Stimulated activated CD4-positive, alpha-beta T cell treated with anti-CD3 and anti-CD28 coated beads, Interleukin-2, amount 100 ng/mL, for 48 hours (primary cell): Measurements from ENCODE around the gene ST7.

ENCODE experiments used
- DNase-seq, 2 donors: peaks; one replicate each; pipeline ENCODE4 v3.0.0-alpha.2; 2020

ST7 gene

GRCh38 chr7:117202511-117202910 lies 249.2 kb downstream of the ST7 start:
- no peak for DNase-seq

GRCh38 chr7:117203205-117203604 lies 249.9 kb downstream of the ST7 start:
- no peak for DNase-seq

GRCh38 chr7:117205873-117206272 lies 252.6 kb downstream of the ST7 start:
- no peak for DNase-seq

GRCh38 chr7:117208257-117208656 lies 255.0 kb downstream of the ST7 start:
- DNase-seq, result no peak

DNA sequence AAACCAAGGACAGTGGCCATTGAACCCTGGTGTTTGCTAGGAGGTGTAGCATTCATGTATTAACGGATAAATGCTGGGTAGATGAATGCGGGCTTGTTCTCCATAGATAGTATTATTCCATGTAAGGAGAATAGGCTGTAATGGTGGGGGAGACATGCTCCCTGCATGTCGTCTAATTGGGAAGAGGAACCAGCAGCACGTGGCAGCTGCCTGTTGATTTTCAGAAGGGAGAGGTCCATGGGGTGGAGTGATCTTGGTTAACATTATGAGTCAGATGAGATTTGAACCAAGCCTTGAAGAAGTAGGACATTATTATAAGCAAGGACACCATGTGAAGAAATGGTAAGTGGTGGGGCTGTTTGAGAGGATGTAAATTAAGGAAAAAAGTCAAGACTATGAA lies 257.1 kb downstream of the ST7 start:
- no peak for DNase-seq

DNA sequence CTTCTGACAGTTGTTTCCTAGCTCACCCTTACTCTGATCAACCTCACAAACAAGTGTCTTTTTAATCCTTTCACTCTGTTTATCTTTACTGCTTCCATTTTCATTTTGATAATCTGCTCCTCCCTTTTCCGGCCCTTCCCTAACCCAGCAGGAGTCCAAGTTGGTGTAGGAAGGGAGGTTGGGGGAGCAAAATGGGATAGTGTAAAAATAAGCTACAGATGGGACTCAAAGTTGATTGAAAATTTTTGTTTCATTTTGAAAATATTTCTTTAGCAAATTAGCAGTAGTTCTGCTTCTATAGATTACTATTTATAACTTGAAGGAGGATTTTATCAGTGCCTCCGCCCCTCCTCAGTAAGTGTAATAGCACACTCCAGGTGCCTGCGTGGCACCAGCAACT lies 257.6 kb downstream of the ST7 start:
- DNase-seq, result no peak

DNA sequence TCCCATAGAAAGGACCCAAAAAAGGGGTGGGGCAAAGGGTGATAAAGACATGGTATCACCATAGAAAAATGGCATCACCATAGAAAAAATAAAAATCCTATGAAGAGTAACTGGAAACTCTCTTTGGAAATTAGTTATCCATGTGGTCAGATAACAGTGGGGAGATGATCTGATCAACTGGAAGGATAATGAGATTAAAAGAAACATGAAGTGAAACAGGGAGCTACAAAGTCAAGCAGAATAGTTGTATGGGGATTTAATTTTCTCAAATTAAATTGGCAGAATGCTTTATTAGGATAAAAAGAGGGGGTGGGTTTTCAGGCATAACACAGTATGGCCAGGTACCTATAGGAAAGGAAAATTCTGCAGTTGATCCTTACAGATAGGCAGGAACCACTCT lies 258.3 kb downstream of the ST7 start:
- no peak for DNase-seq

DNA sequence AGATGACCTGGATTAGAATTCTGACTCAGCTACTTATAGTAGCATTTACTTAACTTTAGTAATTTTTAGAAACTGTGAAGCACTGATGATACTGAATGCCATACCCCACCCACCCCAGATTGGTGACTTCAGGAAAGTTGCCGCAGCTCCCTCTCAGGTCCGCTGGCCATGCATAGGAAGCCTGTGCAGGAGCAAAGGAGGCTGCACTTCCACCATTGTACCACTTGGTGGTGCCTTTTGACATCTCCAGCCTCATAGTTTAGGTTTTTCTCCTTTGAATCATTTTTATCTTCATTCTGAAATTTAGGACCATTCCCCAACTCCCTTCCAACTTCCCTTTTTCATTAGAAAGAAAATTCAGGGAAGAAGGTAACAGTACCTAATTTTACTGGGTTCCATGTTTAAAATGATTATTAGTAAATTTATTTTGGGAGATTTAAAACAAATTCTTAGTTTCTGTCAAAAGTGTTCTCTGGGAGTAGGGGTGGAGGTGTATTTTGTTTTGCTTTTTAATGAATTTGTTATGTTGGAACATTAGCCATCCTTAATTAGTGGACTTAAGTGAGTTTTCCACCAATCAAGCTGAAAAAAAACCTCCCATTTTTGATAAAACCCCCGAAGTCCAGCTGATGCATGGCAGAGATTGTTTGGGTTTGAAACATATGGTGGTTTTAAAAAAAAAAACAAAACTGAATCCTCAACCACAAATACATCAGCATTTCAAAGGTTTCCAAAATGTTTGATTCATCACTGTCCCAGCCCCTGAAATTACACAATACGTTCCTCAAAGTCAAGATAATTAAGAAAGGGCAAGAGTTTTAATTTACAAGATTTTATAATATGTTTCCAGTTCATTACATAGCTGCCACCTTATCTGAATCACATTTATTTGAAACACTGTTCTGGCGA lies 259.9 kb downstream of the ST7 start:
- DNase-seq, result peak; percentile 34 to 35

DNA sequence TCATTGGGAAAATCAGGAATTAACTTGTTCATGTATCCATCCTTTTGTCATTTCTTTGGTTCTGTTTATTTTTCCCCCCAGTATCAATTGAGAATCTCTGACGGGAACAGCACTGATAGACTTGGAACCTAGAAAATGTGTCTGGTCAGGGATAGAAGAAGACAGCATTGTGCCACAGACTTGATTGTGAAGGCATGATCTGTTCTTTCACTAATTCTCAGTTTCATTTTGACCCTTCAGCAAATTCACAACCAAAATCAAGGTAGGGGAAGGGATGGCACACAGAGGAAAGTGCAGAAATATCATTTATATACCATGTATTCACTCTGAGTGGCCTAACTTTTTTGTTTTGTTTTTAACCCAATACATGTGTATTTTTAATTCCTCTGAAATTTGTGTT lies 262.7 kb downstream of the ST7 start:
- no peak for DNase-seq

DNA sequence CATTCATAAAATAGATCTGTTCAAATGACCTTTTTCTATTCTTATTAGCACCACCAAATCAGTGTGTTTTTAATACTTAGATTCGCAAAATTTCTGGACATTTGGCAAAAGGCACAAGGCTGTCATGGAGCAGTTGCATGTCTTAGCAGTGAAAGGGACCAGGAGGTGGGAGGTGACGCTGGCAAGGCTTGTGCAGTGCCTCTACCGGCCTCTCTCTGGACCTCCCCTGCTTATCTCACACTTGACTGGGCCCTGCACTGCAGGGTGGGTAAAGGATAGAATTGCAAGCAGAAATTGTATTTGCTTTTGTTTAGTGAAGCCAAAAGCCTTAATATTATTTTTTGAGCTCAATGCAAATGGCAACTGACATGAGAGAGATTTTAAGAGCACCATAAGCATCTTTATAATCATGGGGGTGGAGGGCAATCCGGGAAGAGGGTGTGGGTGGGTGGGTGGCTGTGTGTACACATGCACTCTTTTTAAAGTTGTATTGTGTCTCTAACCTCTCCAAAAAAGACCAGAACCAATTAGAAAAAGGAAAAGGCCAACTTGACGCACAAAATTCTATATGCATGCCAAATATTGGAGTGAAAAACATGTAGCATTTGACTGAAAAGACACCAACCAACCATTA lies 263.3 kb downstream of the ST7 start:
- DNase-seq, result no peak

GRCh38 chr7:117217106-117218035 lies 264.1 kb downstream of the ST7 start:
- DNase-seq, result no peak

GRCh38 chr7:117218700-117219099 lies 265.4 kb downstream of the ST7 start:
- no peak for DNase-seq

DNA sequence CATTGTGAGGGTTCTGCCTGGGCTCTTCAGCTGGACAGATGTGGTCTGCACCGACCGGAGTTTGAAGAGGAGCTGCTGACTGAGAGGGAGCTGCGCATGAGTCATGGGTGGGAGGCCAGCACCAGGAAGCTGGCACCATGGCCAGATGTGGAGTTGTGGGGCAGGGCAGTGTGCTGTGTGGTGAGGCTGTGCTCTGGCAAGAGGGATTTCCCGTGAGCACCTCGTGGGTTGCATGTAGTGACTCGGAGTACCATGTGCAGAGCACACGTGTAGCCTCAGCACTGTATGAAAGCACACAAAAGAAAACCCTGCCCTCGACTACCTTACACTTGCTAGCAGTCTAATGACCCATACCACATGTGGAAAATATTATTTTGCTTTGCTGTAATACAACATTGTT lies 266.2 kb downstream of the ST7 start:
- no peak for DNase-seq

DNA sequence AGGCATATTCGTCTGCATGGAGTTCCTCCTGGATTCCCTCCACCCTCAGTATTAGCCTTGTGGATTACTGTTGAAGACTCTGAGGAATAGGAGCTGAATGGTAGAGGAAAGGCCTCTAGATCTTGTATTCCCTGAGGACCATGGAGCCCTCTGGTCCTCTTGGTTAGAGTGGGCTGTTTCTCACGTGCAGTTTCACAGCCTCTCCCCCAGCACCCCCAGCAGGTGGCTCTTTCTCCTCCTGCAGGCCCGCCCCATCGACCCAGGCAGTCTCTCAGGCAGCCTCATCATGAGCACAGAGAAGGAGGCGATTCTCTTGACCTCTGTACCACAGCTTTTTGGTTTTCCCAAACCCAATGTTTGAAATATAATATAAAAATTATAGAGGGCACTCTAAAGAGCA lies 267.5 kb downstream of the ST7 start:
- DNase-seq, result no peak

GRCh38 chr7:117225536-117225935 lies 272.2 kb downstream of the ST7 start:
- no peak for DNase-seq

DNA sequence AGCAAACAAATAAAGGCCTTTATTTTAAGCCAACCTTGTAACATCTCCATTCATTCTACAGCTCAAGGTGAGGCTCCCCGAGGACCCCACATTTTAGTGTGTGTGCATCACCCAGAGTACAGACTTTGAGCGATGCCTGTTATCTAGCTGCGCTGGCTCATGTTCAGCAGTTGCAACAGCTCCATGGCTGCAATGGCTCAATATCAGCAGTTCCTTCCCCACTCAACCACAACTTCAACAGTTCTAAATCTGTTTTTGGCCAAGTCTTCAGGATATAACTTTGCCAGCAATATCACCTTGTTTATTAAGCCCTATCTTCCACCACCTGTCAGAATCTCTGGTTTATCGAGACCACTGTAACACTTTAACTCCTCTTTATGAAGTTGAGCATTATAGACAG lies 273.8 kb downstream of the ST7 start:
- no peak for DNase-seq

DNA sequence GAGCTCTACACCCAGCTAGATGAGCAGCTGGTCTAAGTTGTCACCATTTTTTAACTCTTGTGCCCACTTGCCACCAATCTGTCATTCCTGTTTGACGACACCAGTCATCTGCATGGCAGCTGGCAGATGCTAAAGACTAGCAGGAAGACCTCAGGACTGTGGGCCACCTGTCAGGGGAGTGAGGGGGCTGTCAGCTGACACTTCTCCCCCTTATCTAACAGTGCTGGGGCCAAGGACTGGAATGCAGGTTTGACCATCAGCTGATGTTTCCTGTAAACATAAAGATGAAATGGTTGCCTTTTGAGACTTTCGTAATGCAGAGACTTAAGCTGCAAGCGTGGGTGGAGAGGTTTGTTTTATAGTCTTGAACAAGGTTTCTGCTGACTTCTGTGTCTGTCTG lies 276.0 kb downstream of the ST7 start:
- DNase-seq, result no peak

- DNase-seq, result no peak
Measured at GRCh38 chr7:117230276-117231046, 277.2 kb downstream of the ST7 start.

- no peak for DNase-seq
Measured at GRCh38 chr7:117231047-117231359, 277.7 kb downstream of the ST7 start.

DNA sequence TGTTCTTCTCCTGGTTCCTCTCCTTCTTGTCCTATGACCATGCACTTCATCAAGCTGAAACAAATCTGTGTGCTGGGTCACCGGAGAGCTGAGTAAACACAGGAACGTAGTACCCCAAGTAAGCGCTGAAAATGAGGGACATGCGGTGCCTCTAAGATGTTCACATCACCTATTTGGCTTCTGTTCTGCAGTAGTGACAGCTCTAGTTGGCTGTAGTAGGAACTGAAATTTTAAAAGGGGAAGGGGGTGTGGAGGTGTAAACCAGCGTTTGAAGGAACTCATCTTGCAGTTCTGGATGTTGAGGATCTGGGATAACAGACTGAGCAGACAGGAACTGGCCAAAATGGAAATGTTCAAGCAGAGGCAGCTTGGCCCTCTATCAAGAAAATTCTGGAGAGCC lies 284.3 kb downstream of the ST7 start:
- no peak for DNase-seq

DNA sequence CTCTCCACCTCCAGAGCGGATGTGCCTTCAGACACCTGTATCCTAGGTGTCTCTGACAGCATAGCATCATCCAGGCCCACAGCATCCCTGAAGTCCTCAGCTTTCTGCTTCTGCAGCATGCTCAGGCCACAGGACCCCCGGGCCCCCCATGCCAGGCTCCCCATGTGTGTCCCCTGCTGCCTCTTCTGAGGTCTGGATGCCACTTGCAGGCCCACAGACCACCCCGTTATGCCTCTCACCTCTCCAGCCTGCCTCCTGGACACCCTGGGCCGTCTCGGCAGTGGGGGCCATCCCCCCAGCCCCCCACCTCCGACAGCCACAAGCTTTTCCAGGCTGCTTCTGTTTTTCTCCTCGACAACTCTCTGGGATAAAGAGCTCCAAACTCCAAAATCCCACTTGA lies 285.2 kb downstream of the ST7 start:
- no peak for DNase-seq

- no peak for DNase-seq
Measured at GRCh38 chr7:117238937-117239336, 285.6 kb downstream of the ST7 start.

DNA sequence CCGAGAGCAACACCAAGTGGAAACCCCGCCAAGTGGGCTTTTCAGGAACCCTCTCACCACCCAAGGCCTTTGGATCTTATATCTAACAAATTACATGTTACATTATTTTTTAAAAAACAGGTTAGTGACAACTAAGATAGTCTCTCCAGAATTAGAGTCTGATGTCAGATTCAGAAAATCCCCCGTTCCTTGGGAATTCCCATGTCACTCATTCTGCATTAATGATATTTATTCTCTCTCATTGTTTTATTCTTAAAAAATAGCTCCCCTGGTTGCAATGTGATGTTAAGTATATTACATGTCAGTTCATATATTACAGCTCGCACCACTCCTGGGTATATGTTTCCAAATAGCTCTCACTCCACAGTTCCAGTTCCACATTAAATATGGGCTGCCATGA lies 287.8 kb downstream of the ST7 start:
- DNase-seq, result no peak
